Activated gamma-delta T cell (primary cell): ENCODE results near the gene KCNH1.

ENCODE experiments used
- DNase-seq: peaks from one replicate; lab custom pipeline; 2025; lab: John Stamatoyannopoulos, UW

The KCNH1 gene

DNA sequence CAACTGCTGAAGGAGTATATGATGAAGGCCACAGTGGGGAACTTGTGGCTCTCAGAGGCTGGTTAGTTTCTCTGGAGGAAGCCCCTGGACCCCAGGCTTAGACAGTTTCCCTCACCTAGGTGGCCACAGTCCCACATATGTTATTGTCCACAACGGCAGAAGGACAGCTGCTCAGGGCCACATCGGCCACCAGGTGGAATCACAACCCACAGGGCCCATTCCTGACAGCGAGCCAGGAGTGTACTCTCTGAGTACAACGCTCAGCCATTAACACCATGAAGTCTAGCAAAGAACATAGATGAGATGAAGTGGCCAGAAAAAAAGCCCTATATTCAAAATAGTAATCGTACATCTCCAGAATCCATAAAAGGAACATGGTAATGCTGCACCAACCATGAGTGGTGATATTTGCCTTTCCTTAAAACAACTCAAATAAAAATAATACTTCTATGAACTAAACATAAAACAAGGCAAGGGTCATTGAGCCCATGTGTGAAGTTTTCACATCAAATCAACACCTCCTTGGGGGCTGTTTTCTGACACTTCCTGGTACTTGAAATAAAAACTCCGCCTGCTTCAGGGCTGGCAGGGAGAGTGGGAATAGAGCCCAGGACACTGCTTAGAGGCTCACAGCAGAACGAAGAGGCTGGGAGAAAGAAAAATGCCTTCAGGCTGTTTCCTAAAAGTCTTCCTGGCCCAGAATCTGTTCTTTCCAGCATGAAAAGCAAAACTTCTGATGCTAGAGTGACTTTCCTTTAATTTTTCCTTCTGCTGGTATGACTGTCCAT, 421.9 kb downstream of the KCNH1 start:
- DNase-seq = no peak

DNA sequence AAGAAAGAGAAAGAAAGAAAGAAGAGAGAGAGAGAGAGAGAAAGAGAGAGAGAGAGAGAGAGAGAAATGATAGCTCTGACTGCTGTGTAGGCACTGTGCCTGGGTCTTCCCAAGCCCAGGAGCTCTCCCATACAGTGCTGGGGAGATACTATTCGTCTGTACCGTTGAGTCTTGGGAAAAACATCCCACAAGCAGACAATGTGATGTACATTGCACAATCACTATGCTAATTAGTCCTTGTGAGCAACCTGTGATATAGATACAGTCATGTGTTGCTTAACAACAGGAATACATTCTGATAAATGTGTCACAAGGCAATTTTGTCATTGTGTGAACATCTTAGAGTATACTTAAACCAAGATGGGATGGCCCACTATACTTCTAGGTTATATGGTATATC, 424.2 kb downstream of the KCNH1 start:
- no peak for DNase-seq

DNA sequence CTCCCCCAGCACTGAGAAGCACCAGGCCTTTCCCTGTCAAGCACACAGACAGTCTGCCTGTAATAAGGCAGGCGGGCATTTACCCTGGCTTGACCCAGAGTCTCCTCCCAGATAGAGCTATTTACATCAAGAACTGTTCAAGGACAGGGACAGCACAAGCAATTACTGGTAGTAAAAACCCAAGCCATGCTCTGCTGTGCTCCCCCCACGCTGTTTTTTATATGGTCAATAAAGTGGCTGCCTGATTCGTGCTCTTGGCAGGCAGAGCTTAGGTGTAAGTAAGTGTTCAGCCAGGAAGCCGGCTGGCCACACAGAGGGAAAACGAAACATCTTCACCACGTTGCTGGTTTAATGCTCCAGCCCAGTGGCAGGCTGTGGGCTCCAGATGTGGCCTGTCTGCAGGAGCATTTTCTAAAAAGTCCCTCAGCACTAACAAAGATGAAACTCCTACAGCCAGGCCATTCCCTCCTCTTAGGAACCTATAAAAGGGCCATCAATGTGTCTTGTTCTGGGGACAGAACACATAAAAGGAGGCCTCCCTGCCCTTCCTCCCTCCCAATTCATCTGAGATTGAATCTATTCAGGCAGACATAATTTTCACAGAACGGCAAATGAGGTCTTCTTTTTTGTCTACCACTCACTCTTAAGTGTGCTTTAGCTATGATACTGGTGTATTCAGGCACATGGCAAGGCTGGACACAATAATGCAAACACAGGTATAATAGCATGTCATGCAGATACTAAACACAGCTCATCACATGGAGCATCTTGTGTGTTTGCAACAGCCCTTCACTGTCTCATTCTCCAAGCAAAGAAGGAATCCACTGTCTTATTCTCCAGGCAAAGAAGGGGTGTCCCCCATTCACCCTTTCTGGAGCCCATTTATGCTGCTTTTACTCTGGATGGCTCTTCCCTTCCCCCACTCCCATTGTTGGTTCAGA, 426.4 kb downstream of the KCNH1 start:
- DNase-seq = no peak

DNA sequence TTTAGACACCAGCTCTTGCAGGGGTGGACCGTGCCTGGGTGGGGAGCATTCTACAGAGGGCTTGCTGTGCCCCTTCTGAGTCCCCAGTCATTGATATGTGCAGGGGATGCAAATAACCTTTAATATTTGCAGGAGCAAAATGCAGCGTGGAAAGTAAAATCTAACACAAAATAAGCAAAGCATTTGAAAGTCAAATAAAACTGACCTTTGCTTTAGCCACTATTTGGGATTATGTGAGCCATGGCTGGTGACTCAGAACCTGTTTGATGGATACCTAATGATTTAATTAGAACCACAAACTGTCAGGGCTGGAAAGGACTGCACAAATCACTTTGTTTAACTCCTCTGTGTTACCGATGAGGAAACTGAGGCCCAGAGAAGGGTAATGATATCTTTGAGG, 427.7 kb downstream of the KCNH1 start:
- DNase-seq = no peak

DNA sequence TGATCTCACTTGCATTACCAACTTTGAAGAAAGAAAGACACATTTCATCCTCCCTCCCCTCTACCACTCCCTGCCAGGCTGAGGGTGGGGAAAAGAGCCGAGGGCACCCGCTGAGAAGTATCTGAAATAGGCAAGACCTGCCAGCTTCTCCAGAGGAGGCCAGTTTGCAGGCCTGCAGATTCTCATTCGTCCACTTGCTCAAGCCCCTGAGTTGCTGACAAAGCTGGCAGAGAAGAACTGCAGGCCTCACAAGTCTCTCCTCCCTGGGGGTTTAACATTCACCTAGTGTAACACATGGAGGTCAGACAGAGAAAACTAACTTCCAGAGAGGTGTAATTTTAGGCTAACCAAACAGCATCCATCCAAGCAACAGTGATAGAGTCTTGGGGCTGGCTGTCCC, 428.9 kb downstream of the KCNH1 start:
- no peak for DNase-seq

DNA sequence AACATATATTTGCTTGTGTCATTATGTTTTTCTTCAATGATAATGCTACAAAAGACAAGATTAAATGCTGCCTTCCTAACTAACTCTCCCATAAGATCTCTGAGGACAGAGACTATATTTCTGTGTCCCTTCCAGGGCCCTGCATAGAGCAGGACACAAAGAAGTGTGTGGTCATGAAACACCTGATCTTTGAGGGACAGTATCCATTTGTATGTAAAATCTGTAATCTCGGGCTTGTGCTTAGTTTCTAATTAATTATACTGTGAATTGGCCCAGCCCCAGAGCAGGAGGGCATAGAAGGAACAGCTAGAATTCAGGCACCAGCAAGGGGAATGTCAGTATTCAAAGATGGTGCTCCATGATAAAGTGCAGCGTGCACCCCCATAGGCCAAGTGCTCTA, 430.4 kb downstream of the KCNH1 start:
- DNase-seq = no peak

DNA sequence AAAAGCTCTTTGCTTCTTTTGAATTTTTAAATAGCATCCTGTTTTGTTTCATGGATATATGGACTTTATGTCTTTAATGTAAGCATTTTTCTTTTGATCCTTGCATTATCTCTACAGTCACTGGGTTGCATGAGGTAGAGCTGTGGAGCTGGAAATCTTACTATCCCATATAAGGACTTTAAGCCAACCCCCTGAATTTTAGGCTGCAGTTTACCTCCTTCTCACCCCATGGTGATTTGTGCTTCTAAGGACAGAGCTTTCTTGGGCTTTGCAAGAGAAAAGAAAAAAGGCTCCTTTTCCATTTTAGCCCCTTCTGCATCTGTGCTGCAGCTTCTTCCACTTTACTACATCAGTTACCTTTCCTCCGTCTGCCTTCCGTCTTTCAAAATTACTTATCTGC, 431.4 kb downstream of the KCNH1 start:
- DNase-seq = no peak

DNA sequence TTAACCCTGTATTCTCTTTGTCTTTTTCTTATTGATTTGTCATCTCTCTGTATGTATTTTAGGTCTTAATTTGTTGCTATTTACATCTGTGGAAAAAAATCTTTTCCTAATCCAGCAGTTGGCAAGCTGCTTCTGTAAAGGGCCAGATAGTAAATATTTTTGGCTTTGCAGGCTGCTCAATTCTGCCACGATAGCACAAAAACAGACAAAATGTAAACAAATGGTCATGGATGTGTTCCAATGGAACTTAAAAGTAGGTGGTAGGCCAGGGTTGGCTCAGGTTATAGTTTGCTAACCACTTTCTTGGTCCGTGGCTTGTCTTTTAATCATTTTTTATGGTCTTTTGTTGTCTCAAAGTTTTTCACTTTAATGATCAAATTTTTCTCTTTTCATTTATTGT, 433.4 kb downstream of the KCNH1 start:
- no peak for DNase-seq

DNA sequence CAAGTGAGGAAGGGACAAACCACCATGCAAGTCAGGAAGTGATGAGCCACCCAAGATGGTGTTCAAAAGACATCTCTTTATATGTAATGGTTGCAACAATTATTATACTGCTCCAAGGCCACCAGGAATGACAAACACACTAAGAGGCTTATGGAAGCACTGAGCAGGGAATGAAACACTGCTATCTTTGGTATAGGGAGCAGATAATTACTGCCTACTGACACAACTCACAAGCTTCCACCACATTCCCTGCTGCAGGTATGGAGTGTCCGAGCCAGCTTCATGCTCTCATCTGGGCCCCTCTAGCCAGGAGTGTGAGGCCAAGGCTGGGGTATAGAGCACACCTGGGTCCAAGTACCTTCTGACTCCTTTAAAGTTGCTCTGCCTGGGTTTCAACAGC, 433.9 kb downstream of the KCNH1 start:
- DNase-seq = no peak

DNA sequence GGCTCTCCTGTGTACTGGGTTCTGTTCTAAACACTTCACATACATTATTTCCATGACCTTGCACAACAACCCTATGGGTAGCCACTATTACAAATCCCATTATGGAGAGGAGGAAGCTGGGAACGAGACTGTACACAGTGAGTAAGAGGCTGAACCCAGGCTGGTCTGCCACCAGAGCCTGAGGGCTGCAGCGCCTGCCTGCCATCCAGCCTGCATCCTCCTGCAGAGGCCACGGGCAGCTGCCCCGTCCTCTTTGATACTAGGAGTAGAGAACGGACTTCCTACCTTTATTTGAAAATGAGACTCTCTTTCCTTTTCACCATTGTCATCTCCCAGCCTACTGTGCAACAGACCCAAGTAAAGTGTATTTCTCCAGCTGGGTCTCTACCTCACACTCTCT, 435.3 kb downstream of the KCNH1 start:
- DNase-seq = no peak

DNA sequence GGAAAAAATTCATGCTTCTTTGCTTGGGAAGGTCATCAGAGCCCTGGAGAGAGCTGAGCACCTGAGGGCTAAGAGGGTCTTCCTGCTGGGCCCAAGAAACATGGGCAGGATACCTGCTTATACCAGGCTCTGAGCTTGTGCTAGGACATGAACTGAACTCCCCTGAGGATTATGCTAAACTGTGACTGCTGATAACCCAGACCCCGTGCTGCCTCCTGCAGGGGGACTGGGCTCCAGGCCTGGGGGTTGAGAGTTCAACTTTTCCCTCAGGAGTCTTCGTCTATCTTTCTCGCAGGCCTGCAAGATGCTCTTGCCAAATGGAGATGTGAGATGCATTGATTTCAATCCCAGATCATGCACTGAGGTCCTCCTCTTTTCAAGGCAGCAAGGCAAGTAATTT, 436.8 kb downstream of the KCNH1 start:
- no peak for DNase-seq

DNA sequence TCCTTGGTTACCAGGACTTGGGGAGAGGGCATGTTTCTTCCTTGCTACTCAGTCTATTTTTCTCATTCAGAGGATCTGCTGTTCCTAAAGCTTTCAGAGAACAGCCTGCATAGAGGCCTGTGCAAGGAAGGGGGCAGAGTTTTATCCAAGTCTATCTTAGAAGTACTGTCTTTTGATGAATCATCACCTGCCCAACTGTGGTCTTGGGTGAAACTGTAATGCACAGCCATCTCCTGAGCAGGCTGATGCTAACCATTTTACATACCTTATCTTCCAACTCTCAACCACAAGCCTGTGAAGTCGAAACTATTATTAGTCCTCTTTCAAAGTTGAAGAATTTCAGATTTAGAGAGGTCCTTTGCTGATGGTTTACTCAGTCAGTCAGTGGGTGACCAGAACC, 437.2 kb downstream of the KCNH1 start:
- no peak for DNase-seq

DNA sequence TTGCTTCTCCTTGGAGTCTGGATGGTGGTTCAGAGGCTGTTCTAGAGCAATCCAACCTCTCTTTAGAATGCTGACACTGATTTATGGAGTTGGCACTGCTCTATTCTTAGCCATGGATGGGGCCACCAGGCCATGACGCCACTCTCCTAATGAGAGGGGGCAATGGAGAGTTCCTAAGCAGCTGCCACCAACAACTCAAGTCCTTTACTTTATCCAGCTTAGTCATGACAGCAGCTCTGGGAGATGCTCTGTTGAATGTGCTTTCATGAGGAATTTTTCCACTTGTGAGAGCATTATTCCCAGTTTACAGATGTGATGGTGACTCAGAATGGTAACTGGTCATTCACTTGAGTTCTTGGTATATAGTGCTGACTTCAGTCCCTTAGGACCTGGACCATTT, 438.9 kb downstream of the KCNH1 start:
- DNase-seq = no peak

DNA sequence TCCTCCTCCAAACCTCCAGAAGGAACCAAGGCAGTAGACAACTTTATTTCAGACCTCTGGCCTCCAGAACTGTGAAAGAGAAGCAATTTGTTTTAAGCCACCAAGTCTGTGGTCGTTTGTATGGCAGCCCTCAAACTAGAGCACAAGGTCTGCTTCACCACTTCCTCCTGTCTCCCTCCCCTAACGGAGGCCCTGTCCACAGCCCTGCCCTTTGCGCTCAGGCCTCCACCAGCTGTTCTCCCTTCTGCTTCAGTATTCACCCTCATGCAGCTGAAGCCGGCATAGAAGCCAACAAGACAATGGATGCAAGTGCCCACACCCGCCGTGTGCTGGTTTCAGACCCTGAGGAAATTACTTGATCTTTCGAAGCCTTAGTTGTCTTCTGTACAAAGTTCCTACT, 441.2 kb downstream of the KCNH1 start:
- no peak for DNase-seq

DNA sequence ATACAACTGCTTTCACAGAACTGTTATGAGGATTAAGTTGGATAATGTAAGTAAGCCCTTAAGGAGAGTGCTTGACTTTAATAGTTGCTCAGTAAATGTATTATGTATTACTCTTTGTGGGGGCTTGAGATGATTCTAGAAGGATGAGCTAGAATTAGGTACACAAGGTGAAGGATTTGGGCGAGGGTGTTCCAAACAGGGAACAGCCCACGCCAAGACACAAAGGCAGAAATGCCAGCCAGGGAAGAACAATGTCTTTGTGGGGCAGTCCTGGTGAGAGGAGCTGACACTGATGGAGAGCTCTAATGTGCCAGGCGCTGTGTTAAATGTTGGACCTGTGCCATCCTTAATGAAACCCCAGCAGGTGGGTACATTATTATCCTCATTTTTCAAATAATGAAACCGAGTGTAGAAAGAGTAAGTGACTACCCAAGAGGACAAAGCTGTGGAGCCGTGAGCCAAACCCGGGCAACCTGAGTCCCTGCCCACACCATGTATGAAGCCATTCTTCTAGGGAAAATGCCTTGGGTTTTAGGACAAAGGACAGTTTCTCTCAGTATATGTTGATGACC, 442.8 kb downstream of the KCNH1 start:
- DNase-seq = no peak

DNA sequence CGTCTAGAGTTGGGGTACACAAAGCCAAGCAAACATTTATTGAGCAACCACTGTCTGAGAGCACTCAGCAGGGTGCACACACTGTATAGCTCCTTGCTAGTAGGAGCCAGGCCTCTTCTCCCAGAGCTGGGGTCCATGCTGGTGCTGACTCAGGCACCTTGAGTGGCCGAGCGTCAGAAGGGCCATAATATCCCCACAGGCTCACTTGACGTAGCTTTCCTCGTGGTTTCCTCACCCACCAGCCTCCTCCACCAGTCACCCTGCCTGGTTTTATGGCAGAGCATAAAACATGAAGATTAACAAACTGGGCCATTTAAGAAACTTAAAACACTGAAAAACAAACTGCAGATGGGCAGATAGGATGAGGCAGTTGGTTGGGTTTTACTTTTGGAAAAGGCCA, 443.7 kb downstream of the KCNH1 start:
- DNase-seq = no peak

DNA sequence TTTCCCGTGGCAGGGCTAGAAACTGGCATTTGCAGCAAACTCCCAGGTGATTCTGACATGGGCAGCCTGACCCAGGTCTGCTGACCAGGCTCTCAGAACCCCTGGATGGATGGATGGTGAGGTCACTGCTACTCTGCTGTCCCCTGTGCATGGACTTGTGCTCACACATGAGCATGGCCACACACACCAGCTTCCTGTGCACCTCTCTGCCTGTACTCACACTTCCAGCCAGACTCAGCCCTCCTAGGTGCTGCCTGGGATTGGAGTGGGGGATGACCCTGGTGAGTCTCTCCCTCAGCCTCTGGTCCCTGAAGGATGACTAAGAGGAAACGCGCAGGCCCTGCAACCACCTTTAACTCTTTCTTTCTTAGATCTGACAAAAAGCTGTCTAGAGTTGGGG, 444.1 kb downstream of the KCNH1 start:
- no peak for DNase-seq

DNA sequence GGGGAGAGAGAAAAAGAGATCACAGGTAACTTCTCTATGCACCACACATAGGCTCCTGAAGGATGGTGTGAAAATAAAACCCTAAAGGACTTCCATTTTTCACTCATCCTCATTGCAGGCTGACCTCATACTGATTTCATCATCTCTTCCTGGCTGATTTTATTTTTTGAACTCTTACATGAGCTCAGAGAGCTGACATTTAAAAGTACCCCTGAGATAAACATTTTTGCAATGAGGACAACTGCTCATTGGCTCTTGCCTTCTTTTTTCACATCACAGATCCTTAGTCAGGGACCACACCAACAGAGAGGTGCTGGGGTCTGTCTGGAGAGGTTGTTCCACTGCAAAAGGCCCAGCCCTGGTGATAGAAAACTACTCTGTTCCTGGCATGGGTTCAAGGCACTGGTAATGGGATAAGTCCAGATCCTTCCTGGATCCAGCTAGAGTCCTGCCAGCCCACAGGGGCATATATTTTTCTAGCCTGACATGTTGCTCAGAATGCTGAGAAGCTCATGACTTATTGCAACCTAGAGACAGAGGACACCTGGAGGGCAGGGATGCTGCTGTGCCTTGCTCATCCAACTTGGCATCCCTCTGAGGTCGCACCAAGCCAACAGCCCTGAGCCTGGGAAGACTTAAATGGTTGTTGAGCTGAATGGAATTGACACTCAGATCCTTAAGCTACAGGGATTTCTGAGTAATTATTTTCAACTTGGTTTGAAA, 445.3 kb downstream of the KCNH1 start:
- DNase-seq = no peak

DNA sequence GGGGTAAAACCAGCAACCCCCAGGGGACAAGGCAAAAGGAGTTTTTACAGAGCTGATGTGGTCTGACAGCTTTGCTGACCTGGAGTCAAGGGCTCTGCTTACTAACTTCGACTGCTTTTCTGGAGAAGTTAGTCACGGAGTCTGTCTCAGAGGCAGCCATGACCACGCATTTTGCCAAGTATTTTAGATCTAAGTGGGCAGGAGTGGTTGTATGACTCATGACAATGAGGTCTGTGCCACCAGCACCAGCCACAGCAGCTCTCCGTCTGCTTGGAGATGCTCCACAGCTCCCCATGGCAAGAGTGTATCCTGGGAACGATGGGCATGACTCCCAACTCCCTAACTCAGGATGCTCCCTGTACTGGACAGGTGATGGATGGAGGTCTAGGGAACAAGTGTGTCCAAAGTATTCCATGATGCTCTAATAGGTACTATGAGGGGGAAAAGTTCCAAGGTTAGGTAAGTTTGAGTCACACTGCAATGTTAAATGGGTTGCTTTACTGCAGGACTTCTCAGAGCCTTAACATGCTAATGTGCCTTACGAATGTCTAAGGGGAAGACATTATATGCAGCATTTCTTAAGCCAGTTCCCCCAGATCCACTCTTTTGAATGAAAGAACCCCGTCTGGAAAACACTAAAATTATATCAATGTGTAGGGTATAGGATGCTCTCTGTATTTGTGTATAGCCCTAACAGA, 446.2 kb downstream of the KCNH1 start:
- DNase-seq = no peak

DNA sequence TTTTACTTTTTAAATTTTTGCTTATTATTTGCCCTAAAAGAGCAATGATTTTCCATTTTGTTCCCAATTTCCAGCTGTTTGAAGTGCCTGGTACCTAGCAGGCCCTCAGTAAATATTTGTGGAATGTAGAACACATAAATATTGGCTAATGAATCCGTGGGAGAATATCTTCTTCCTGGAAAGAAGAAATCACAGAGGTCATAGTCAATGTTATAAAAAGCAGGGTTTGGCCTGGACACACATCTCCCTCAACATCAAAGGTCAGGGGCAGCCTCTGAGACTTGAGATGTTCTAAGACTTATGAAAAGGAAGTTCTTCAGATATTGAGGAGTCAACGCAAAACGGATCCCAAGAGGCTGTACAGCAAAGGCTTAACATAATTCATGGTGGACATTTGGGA, 447.1 kb downstream of the KCNH1 start:
- DNase-seq = no peak

DNA sequence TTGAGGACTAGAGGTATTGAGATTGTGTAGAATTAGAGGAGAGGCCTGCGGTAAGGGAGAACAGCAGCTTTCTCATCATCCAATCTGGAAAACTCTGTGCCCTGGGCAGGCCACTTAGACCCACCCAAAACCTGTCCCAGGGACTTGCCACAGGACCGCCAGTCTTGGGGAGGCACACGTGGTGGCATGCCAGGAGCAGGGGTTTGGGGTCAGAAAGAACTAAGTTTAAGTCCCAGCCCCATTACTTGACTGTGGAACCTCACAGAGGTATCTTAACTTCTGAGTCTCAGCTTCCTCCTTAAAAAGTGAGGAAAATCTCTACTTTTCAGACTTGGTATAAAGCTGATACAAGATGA, 448.7 kb downstream of the KCNH1 start:
- DNase-seq = no peak
